Measurements from ENCODE around the gene SPATA3. TPM values are rescaled to one million over a fixed set of nuclear protein-coding genes. Genes with fewer than 3 reads are reported as not detected.

SPATA3 gene
- total RNA-seq, 1 donor from 2014 or later = not detected

DNA sequence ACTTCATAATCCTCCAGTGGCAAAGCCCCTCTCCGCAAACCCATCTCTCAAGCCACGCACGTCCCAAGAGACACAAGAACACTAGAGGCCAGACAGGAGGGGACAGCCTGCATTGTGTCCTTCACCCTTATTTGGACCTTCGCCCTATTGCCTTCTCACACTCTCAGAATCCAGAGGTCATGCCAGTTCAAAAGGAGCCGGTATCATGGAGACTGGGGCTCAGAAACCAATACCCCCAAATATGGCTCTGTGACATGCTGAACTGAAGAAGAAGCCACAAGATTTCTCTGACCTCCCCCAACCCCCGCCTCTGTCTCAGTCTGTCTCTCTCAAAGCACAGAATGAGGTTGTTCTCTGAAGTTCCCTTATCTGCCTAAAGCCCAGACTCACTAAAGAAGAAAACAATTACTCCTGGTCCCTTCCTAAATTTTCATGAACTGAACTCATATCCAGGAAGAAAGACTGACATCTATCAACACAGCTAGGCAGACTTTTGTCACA is 19.2 kb upstream of the SPATA3 start:
- H3K9me3 Mint-ChIP-seq (ENCODE audit: low read depth) = peaks cover 2% of the 10 kb centered on the region
- no peak for DNase-seq (ENCODE audit: low spot score)
- peaks cover 11% of the 10 kb centered on the region for H3K4me1 Mint-ChIP-seq (ENCODE audit: low read depth)
- no peak overlapping the region for H3K27ac Mint-ChIP-seq (ENCODE audit: unreplicated experiment)
- H3K27me3 Mint-ChIP-seq (ENCODE audit: low read depth) = peaks cover 10% of the 10 kb centered on the region
- H3K4me3 Mint-ChIP-seq (ENCODE audit: unreplicated experiment) = no peak overlapping the region
- TF ChIP-seq CTCF (IDR thresholded peaks at IDR 0.05) = no peak
- no peaks in the 10 kb centered on the region for H3K36me3 Mint-ChIP-seq (ENCODE audit: low read depth)

- H3K4me3 Mint-ChIP-seq (ENCODE audit: unreplicated experiment) = no peak overlapping the region
- peaks cover 10% of the 10 kb centered on the region for H3K27me3 Mint-ChIP-seq (ENCODE audit: low read depth)
- H3K4me1 Mint-ChIP-seq (ENCODE audit: low read depth) = no peaks in the 10 kb centered on the region
- H3K27ac Mint-ChIP-seq (ENCODE audit: unreplicated experiment) = no peak overlapping the region
- H3K9me3 Mint-ChIP-seq (ENCODE audit: low read depth) = no peaks in the 10 kb centered on the region
- TF ChIP-seq CTCF (IDR thresholded peaks at IDR 0.05) = no peak
- no peak for DNase-seq (ENCODE audit: low spot score)
- H3K36me3 Mint-ChIP-seq (ENCODE audit: low read depth) = no peaks in the 10 kb centered on the region
Measured at GRCh38 chr2:230980468-230980867, 15.5 kb upstream of the SPATA3 start.

GRCh38 chr2:230981704-230982103 is 14.2 kb upstream of the SPATA3 start:
- no peak for TF ChIP-seq CTCF (IDR thresholded peaks at IDR 0.05)
- Mint-ChIP-seq H3K4me3 (ENCODE audit: unreplicated experiment) (no peak overlapping the region), H3K9me3 (ENCODE audit: low read depth) (no peaks in the 10 kb centered on the region), H3K27me3 (ENCODE audit: low read depth) (peaks cover 11% of the 10 kb centered on the region), H3K36me3 (ENCODE audit: low read depth) (no peaks in the 10 kb centered on the region), H3K4me1 (ENCODE audit: low read depth) (no peaks in the 10 kb centered on the region), H3K27ac (ENCODE audit: unreplicated experiment) (no peak overlapping the region)
- no peak for DNase-seq (ENCODE audit: low spot score)

DNA sequence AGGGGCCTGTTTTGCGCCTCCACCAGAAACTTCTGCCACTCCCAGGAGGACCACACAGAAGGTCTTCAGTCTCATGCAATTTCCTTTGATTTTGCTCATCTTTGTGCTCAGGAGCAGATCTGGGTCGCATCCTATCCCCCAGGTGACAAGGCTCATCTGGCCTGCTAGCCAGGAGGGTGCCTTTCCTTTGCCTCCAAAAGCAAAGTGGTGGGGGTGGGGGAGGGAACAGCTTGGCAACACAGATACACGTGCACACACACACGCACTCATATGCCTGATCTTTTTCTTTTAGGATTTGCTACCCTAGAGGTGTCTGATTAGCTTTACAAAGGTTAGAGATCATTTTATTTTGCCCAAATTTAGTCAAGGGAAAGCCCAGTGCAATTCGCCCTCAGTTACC is 13.8 kb upstream of the SPATA3 start:
- Mint-ChIP-seq H3K36me3 (ENCODE audit: low read depth) (no peaks in the 10 kb centered on the region), H3K27me3 (ENCODE audit: low read depth) (peaks cover 11% of the 10 kb centered on the region), H3K27ac (ENCODE audit: unreplicated experiment) (no peak overlapping the region)

DNA sequence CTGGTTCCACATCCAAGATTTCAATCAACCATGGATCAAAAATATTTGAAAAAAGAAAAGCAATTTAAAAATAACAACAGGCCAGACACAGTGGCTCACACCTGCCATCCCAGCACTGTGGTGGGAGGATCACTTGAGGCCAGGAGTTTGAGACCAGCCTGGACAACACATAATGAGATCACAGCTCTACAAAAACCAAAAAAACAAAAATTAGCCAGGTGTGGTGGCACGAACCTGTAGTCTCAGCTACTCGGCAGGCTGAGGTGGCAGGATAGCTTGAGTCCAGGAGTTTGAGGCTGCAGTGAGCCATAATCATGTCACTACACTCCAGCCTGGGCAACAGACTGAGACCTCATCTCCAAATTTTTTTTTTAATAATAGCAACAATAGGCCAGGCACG is 13.4 kb upstream of the SPATA3 start:
- H3K36me3 Mint-ChIP-seq (ENCODE audit: low read depth) = no peaks in the 10 kb centered on the region
- peaks cover 8% of the 10 kb centered on the region for H3K27me3 Mint-ChIP-seq (ENCODE audit: low read depth)
- H3K9me3 Mint-ChIP-seq (ENCODE audit: low read depth) = no peaks in the 10 kb centered on the region
- no peak overlapping the region for H3K27ac Mint-ChIP-seq (ENCODE audit: unreplicated experiment)
- TF ChIP-seq CTCF (IDR thresholded peaks at IDR 0.05) = no peak
- H3K4me1 Mint-ChIP-seq (ENCODE audit: low read depth) = peaks cover 4% of the 10 kb centered on the region
- no peak overlapping the region for H3K4me3 Mint-ChIP-seq (ENCODE audit: unreplicated experiment)
- no peak for DNase-seq (ENCODE audit: low spot score)

More for the DNA sequence above, 13.8 kb upstream of the SPATA3 start:
- no peak for TF ChIP-seq CTCF (IDR thresholded peaks at IDR 0.05)
- DNase-seq (ENCODE audit: low spot score) = no peak
- Mint-ChIP-seq H3K9me3 (ENCODE audit: low read depth) (no peaks in the 10 kb centered on the region), H3K4me1 (ENCODE audit: low read depth) (peaks cover 4% of the 10 kb centered on the region), H3K4me3 (ENCODE audit: unreplicated experiment) (no peak overlapping the region)
